HCT116 (cell line): Measurements from ENCODE around the gene TRIM45. TPM values are rescaled to one million over a fixed set of nuclear protein-coding genes. Genes with fewer than 3 reads are reported as not detected.
A peak's percentile ranks its signal among the peaks of the same experiment; 100 is the strongest.

Experiments
- ATAC-seq: fragments of 200-7000 bp; cut with Tn5 transposase; 2 replicates; pipeline ENCODE4 v1.9.1; 2020; ENCODE audit warnings: mild to moderate bottlenecking, moderate library complexity
- BruUV-seq: library from RNA; stranded (reverse); fragments of 400-500 nt; replicated peaks from 2 replicates; lab custom pipeline; 2021; lab: Mats Ljungman, UMichigan
- CTCF ChIA-PET: fragments of 300-600 bp; sonication (Branson Sonifier 250); formaldehyde crosslinking; loops from one replicate; lab custom pipeline; 2021; ENCODE audit warnings: antibody characterized with exemption; lab: Charles Lee
- POLR2A ChIA-PET: fragments of 300-600, 350-600 bp; sonication (Branson Sonifier 250); formaldehyde crosslinking; loops from one replicate; lab custom pipeline; 2021; ENCODE audit warnings: antibody characterized with exemption; lab: Charles Lee
- RAD21 ChIA-PET, 2 experiments: fragments of 300-600 bp; sonication (Branson Sonifier 250); formaldehyde crosslinking; loops; one replicate each; lab custom pipeline; 2023; ENCODE audit warnings: low total read pairs in 2 of 2; ENCODE audit not compliant: uncharacterized antibody in 2 of 2, unreplicated experiment in 2 of 2, low non-redundant PET in 1 of 2; lab: Charles Lee
- DNase-seq: peaks from one replicate; pipeline ENCODE4 v3.0.0-alpha.2; 2010; ENCODE audit warnings: low read depth, low spot score
- H2AFZ ChIP-seq: fragments of 200-600 bp; shearing (Covaris generic), sonication (generic); 2 replicates; pipeline ENCODE4 v1.6.1; 2017; ENCODE audit warnings: low read depth, mixed run types, mixed read lengths, antibody characterized with exemption, low read length; ENCODE audit not compliant: poor library complexity, severe bottlenecking
- H3K27ac ChIP-seq: 2 replicates; pipeline ENCODE4 v1.5.1; 2012; ENCODE audit warnings: low read depth, low read length
- H3K27me3 ChIP-seq: fragments of 200-600 bp; sonication (generic); 2 replicates; pipeline ENCODE4 v1.6.1; 2016; ENCODE audit warnings: mixed run types, low read length, mixed read lengths; ENCODE audit not compliant: insufficient read depth
- H3K36me3 ChIP-seq, 2 experiments: fragments of 200-500 bp in 1 of 2; fragments of 200-600 bp in 1 of 2; sonication (Bioruptor generic) in 1 of 2; sonication (generic) in 1 of 2; 2 replicates each; pipeline versions ENCODE4 v1.5.1 to v1.6.1; 2014 to 2016; ENCODE audit warnings: low read length in 2 of 2, inconsistent platforms in 1 of 2, mixed read lengths in 1 of 2, mixed run types in 1 of 2; ENCODE audit not compliant: insufficient read depth in 2 of 2, control insufficient read depth in 1 of 2
- H3K4me1 ChIP-seq, 2 experiments: fragments of 200-600 bp in 1 of 2; sonication (generic) in 1 of 2; 2 replicates each; pipeline versions ENCODE4 v1.5.1 to v1.6.1; 2012 to 2017; ENCODE audit warnings: low read length in 2 of 2, inconsistent platforms in 1 of 2, mild to moderate bottlenecking in 1 of 2, mixed read lengths in 1 of 2, mixed run types in 1 of 2, moderate library complexity in 1 of 2; ENCODE audit not compliant: insufficient read depth in 2 of 2, control insufficient read depth in 1 of 2
- H3K4me2 ChIP-seq: fragments of 200-600 bp; sonication (generic); 2 replicates; pipeline ENCODE4 v1.6.1; 2017; ENCODE audit warnings: mixed run types, low read length, mixed read lengths
- H3K4me3 ChIP-seq, 2 experiments: fragments of 200-600 bp in 1 of 2; sonication (generic) in 1 of 2; replicated peaks in 1 of 2; 2 replicates each; pipeline ENCODE4 v1.5.1; 2011 to 2016; ENCODE audit warnings: low read length in 2 of 2, control low read depth in 1 of 2, low read depth in 1 of 2, mild to moderate bottlenecking in 1 of 2, mixed read lengths in 1 of 2, mixed run types in 1 of 2
- H3K79me2 ChIP-seq: fragments of 200-600 bp; sonication (generic); 2 replicates; pipeline ENCODE4 v1.6.1; 2017; ENCODE audit warnings: mild to moderate bottlenecking, mixed run types, low read length, moderate library complexity, mixed read lengths; ENCODE audit not compliant: insufficient read depth
- H3K9ac ChIP-seq: fragments of 200-600 bp; sonication (generic); 2 replicates; pipeline ENCODE4 v1.6.1; 2016; ENCODE audit warnings: low read length, mixed read lengths
- H3K9me2 ChIP-seq: fragments of 200-600 bp; sonication (generic), shearing (Covaris generic); 2 replicates; pipeline ENCODE4 v1.6.1; 2017; ENCODE audit warnings: mixed run types, mild to moderate bottlenecking, moderate library complexity; ENCODE audit not compliant: insufficient read depth
- H3K9me3 ChIP-seq, 2 experiments: fragments of 200-500 bp in 1 of 2; fragments of 200-600 bp in 1 of 2; sonication (Bioruptor generic) in 1 of 2; sonication (generic) in 1 of 2; 2 replicates each; pipeline ENCODE4 v1.6.1; 2014 to 2017; ENCODE audit warnings: low read length in 2 of 2, mixed read lengths in 2 of 2, inconsistent platforms in 1 of 2, low read depth in 1 of 2, mild to moderate bottlenecking in 1 of 2, mixed run types in 1 of 2, moderate library complexity in 1 of 2; ENCODE audit not compliant: control insufficient read depth in 1 of 2, insufficient read depth in 1 of 2
- H4K20me1 ChIP-seq: fragments of 200-600 bp; sonication (generic), shearing (Covaris generic); 2 replicates; pipeline ENCODE4 v1.6.1; 2017; ENCODE audit warnings: mixed run types, mild to moderate bottlenecking, moderate library complexity; ENCODE audit not compliant: insufficient read depth
- CTCF ChIP-seq, 3 experiments: fragments of 200-600 bp in 1 of 3; sonication (generic) in 1 of 3; IDR thresholded peaks in 2 of 3; conservative IDR thresholded peaks in 1 of 3; 2 replicates each; pipeline ENCODE4 v1.5.1; 2012 to 2017; ENCODE audit warnings: low read depth in 2 of 3, low read length in 2 of 3, antibody characterized with exemption in 1 of 3, borderline replicate concordance in 1 of 3, control low read depth in 1 of 3, mild to moderate bottlenecking in 1 of 3, mixed read lengths in 1 of 3, mixed run types in 1 of 3, moderate library complexity in 1 of 3; ENCODE audit not compliant: insufficient read depth in 1 of 3
- POLR2A ChIP-seq: IDR thresholded peaks from 2 replicates; pipeline ENCODE4 v1.7.0; 2011; ENCODE audit warnings: borderline replicate concordance; ENCODE audit not compliant: insufficient read depth, insufficient read length; ENCODE audit errors: extremely low read depth
- RAD21 ChIP-seq: IDR thresholded peaks from 2 replicates; pipeline ENCODE4 v1.6.1; 2012; ENCODE audit warnings: low read depth, mild to moderate bottlenecking
- ZFX ChIP-seq: fragments of 450-650 bp; IDR thresholded peaks from 2 replicates; pipeline ENCODE4 v1.6.1; 2017
- intact Hi-C: fragments of 100-400 bp; cut with micrococcal nuclease; formaldehyde crosslinking; loops from 2 replicates; pipeline ENCODE4 v1.10.0; 2022
- total RNA-seq: library from RNA; stranded (reverse); gene quantifications from one replicate; pipeline ENCODE4 v1.2.1, GENCODE V29; 2021; ENCODE audit not compliant: unreplicated experiment

TRIM45 gene
- total RNA-seq, 1 experiment from 2014 or later: 3.5 TPM

DNA sequence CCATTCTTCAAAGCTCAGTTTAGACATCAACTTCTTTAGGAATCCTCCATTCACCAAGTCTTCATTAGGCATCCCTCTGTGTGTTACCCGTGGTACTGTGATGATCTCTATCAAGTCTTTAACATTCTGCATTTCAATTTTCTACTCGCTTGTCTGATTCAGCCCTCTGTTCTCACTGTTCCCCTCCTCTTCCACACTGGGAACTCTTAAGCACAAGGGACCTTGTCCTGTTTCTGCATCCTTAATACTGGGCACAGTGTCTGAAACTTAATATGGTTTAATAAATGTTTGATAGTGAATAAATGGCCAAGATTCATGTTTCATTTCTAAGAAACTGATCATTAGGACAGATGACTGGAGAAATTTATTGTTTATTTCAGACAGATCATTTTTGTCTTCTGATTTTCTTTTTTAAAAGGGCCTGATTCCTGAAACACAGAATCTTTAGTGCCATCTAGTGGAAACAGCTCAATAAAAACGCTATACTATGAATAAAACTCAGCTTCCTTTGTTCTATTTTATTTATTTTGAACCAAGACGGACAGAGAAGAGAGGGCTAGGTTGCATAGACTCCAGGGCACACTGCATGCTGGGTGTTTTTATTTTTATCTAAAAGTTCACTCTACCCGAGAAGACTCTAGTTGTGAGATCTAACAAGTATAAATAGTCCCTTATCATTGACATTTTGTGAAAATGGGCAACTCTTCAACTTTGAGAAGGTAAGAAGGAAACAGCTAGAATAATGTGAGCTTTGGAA lies 7.0 kb upstream of the TRIM45 start:
- ChIA-PET CTCF (interaction anchor here (0.7 to 3.7 kb wide), 24 partner anchors 9 to 626 kb away, joined by 3 to 32 read pairs (median 4); partner anchors contain the start of gene TTF2), POLR2A (interaction anchor here (0.9 to 1.2 kb wide), 4 partner anchors 9 to 51 kb away, joined by 3 to 5 read pairs (median 4); no protein-coding TSS in a partner anchor), RAD21 (interaction anchor here (0.6 to 1.7 kb wide), 4 partner anchors 53 to 156 kb away, joined by 3 to 10 read pairs (median 5); no protein-coding TSS in a partner anchor)
- ATAC-seq: peak; percentile 91
- Histone ChIP-seq H3K27ac (no peak overlapping the region), H2AFZ (peak overlapping the region; percentile 96), H3K36me3 (no peaks in the 10 kb centered on the region), H3K27me3 (peaks cover 9% of the 10 kb centered on the region; the same call in 1 of the 2 replicates), H3K79me2 (no peaks in the 10 kb centered on the region), H4K20me1 (no peaks in the 10 kb centered on the region), H3K4me1 (0 out of 4 replicates have a peak, but pooled peaks cover 0 to 2% of the 10 kb centered on the region in 2 experiments), H3K4me3 (no peak overlapping the region), H3K9me3 (no peaks in the 10 kb centered on the region), H3K9me2 (no peaks in the 10 kb centered on the region), H3K9ac (no peak overlapping the region), H3K4me2 (peak overlapping the region; percentile 26; the same call in 1 of the 2 replicates)
- TF ChIP-seq POLR2A: no peak
- peak; percentile 38 to 69 (median 63) for TF ChIP-seq CTCF (IDR thresholded peaks at IDR 0.05 in 2 of 3, conservative IDR thresholded peaks at IDR 0.05 in 1 of 3; ENCODE audit: borderline replicate concordance in 1 of 3, insufficient read depth in 1 of 3, low read depth in 2 of 3, low read length in 2 of 3)
- TF ChIP-seq RAD21: peak; percentile 64
- no peak for TF ChIP-seq ZFX
- BruUV-seq: no TSS peak
- DNase-seq: peak; percentile 33
- intact Hi-C loops: loop anchor here (1.0 to 10.0 kb wide), 3 partner anchors 61 to 626 kb away; no protein-coding TSS in a partner anchor
